ENCODE data around the gene ZSCAN5B.

Gene ZSCAN5B

DNA sequence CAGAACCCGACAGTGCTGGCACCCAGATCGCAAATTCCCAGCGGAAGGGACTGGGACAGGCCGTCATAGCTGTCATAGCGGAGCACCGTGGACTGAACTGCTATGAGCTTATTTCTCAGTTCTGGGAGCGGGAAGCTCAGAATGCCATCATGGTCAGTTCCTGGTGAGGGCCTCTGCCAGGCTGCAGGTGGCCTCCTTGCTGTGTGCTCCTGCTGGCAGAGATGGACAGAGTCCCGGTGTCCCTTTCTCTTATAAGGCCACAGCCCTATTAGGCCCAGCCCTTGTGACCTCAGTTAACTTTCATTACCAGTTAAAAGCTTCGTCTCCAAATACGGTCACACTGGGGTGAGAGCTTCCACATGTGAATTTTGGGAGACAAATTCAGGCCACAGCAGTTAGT is 51.9 kb downstream of the ZSCAN5B start:
- TF ChIP-seq L3MBTL2 (conservative IDR thresholded peaks at IDR 0.05) (no peak), BHLHE40 (IDR thresholded peaks at IDR 0.05; ENCODE audit: borderline replicate concordance) (no peak), FOXA1 (IDR thresholded peaks at IDR 0.05) (no peak), LEF1 (IDR thresholded peaks at IDR 0.05; ENCODE audit: borderline replicate concordance) (no peak), FOXM1 (IDR thresholded peaks at IDR 0.05; ENCODE audit: borderline replicate concordance) (no peak), HDGF (IDR thresholded peaks at IDR 0.05; ENCODE audit: borderline replicate concordance) (no peak), TARDBP (IDR thresholded peaks at IDR 0.05) (no peak), NFRKB (IDR thresholded peaks at IDR 0.05) (no peak), ELF4 (IDR thresholded peaks at IDR 0.05) (no peak), SP1 (IDR thresholded peaks at IDR 0.05) (no peak), FOXK2 (IDR thresholded peaks at IDR 0.05) (no peak), ARNT (IDR thresholded peaks at IDR 0.05) (no peak), CTBP1 (IDR thresholded peaks at IDR 0.05; ENCODE audit: borderline replicate concordance) (no peak), ZNF384 (IDR thresholded peaks at IDR 0.05) (no peak), SUZ12 (IDR thresholded peaks at IDR 0.05) (no peak)
- TF ChIP-seq, protein P1, sequence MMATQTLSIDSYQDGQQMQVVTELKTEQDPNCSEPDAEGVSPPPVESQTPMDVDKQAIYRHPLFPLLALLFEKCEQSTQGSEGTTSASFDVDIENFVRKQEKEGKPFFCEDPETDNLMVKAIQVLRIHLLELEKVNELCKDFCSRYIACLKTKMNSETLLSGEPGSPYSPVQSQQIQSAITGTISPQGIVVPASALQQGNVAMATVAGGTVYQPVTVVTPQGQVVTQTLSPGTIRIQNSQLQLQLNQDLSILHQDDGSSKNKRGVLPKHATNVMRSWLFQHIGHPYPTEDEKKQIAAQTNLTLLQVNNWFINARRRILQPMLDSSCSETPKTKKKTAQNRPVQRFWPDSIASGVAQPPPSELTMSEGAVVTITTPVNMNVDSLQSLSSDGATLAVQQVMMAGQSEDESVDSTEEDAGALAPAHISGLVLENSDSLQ (IDR thresholded peaks at IDR 0.05) = no peak
- POLR2A ChIA-PET = interaction anchor here (0.8 to 1.1 kb wide), 2 partner anchors 9 to 25 kb away, joined by 3 read pairs; partner anchors contain the start of gene ZNF787
- CTCF ChIA-PET = interaction anchor here (0.6 kb wide), 1 partner anchor 1229 kb away, joined by 4 read pairs; no protein-coding TSS in a partner anchor
- no peak for DNase-seq (ENCODE audit: extremely low spot score)

DNA sequence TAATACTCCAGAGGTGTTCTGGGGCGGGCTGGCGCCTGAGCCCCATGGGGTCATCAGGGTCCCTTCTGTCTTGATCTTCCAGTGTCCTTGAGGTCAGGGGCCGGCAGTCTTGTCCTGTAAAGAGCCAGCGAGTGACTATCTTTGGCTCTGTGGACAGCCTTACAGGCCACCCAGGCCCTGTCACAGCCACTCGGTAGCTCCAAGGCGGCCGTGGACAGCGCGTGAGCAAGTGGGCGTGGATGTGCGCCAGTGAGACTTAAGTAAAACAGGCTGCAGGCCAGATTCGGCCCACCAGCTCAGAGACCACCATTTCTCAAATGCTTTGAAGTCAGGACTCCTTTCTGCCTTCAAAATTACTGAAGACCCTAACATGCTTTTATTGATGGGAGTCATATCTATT is 52.8 kb downstream of the ZSCAN5B start:
- no peak for TF ChIP-seq NFRKB (IDR thresholded peaks at IDR 0.05)
- no peak for TF ChIP-seq TARDBP (IDR thresholded peaks at IDR 0.05)
- TF ChIP-seq, protein P1 (IDR thresholded peaks at IDR 0.05) = no peak
- no peak for TF ChIP-seq ARNT (IDR thresholded peaks at IDR 0.05)
- no peak for TF ChIP-seq L3MBTL2 (conservative IDR thresholded peaks at IDR 0.05)
- TF ChIP-seq FOXA1 (IDR thresholded peaks at IDR 0.05) = no peak
- no peak for TF ChIP-seq FOXK2 (IDR thresholded peaks at IDR 0.05)
- TF ChIP-seq BHLHE40 (IDR thresholded peaks at IDR 0.05; ENCODE audit: borderline replicate concordance) = no peak
- no peak for TF ChIP-seq HDGF (IDR thresholded peaks at IDR 0.05; ENCODE audit: borderline replicate concordance)
- no peak for TF ChIP-seq SP1 (IDR thresholded peaks at IDR 0.05)
- TF ChIP-seq FOXM1 (IDR thresholded peaks at IDR 0.05; ENCODE audit: borderline replicate concordance) = no peak
- no peak for TF ChIP-seq CTBP1 (IDR thresholded peaks at IDR 0.05; ENCODE audit: borderline replicate concordance)
- TF ChIP-seq ZNF384 (IDR thresholded peaks at IDR 0.05) = no peak
- TF ChIP-seq SUZ12 (IDR thresholded peaks at IDR 0.05) = no peak
- ChIA-PET POLR2A (interaction anchor here (0.8 kb wide), 1 partner anchor 24 kb away, joined by 3 read pairs; the partner anchor contains the start of gene ZNF787), CTCF (no interaction called here)
- no peak for DNase-seq (ENCODE audit: extremely low spot score)

DNA sequence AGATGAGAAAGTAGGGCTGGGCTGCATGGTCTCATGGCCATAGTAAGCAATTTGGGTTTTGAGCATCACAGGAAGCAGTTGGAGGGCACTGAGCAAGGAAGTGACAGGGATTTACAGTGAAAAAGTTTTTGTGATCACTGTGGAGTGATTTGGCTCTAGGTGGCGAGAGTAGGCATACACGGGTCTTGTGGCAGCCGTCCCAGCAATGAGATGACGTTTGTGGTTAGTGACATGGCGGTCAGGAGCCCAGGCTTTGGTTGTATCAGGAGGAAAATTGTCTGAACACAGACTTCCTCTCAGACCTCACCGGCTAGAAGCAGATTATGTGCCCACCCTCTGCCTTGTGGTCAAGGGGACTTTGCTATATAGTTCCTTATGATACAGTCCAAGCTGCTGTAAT is 53.2 kb downstream of the ZSCAN5B start:
- ChIA-PET CTCF (no interaction called here), POLR2A (no interaction called here)
- DNase-seq (ENCODE audit: extremely low spot score) = no peak
- no peak for TF ChIP-seq BHLHE40 (IDR thresholded peaks at IDR 0.05; ENCODE audit: borderline replicate concordance)
- TF ChIP-seq LEF1 (IDR thresholded peaks at IDR 0.05; ENCODE audit: borderline replicate concordance) = no peak
- TF ChIP-seq ZNF384 (IDR thresholded peaks at IDR 0.05) = no peak
- TF ChIP-seq NFRKB (IDR thresholded peaks at IDR 0.05) = no peak
- TF ChIP-seq L3MBTL2 (conservative IDR thresholded peaks at IDR 0.05) = no peak
- TF ChIP-seq ELF4 (IDR thresholded peaks at IDR 0.05) = no peak
- TF ChIP-seq CTBP1 (IDR thresholded peaks at IDR 0.05; ENCODE audit: borderline replicate concordance) = no peak
- no peak for TF ChIP-seq FOXM1 (IDR thresholded peaks at IDR 0.05; ENCODE audit: borderline replicate concordance)
- TF ChIP-seq SUZ12 (IDR thresholded peaks at IDR 0.05) = no peak
- no peak for TF ChIP-seq FOXK2 (IDR thresholded peaks at IDR 0.05)

DNA sequence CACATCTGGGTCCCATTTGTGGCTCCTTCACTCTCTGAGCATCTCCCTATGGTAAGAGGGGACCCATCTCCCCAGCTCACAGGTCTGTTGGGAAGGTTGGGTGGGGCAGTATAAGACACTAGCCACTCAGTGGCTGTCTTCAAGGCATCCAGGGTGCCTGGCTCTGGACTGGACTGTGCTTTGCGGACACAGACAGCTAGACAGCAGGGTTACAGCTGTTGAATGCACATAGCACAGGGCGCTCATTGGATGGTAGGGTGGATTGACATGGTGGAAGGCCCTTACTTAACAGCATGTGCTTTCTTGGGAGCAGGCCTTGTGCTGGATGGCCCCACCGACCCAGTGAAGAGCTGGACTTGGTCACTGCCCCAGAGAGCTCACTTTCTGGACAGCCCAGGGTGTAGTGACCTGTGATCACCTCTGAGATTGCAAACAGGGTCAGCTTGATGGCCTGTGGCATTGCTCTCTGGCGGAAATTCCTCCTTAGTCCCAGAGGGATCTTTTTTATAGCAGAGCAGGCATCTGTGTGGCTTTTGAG is 54.6 kb downstream of the ZSCAN5B start:
- POLR2A ChIA-PET = no interaction called here
- TF ChIP-seq NFRKB (IDR thresholded peaks at IDR 0.05) (no peak), CTBP1 (IDR thresholded peaks at IDR 0.05; ENCODE audit: borderline replicate concordance) (no peak), L3MBTL2 (conservative IDR thresholded peaks at IDR 0.05) (no peak), FOXA1 (IDR thresholded peaks at IDR 0.05) (no peak), FOXK2 (IDR thresholded peaks at IDR 0.05) (no peak), BHLHE40 (IDR thresholded peaks at IDR 0.05; ENCODE audit: borderline replicate concordance) (no peak), ARNT (IDR thresholded peaks at IDR 0.05) (no peak), TARDBP (IDR thresholded peaks at IDR 0.05) (no peak), SP1 (IDR thresholded peaks at IDR 0.05) (no peak), SUZ12 (IDR thresholded peaks at IDR 0.05) (no peak), ZNF384 (IDR thresholded peaks at IDR 0.05) (no peak), FOXM1 (IDR thresholded peaks at IDR 0.05; ENCODE audit: borderline replicate concordance) (no peak), HDGF (IDR thresholded peaks at IDR 0.05; ENCODE audit: borderline replicate concordance) (no peak), ELF4 (IDR thresholded peaks at IDR 0.05) (no peak), LEF1 (IDR thresholded peaks at IDR 0.05; ENCODE audit: borderline replicate concordance) (no peak)
- TF ChIP-seq, protein P1 (IDR thresholded peaks at IDR 0.05) = no peak
- CTCF ChIA-PET = no interaction called here
- DNase-seq (ENCODE audit: extremely low spot score) = no peak

DNA sequence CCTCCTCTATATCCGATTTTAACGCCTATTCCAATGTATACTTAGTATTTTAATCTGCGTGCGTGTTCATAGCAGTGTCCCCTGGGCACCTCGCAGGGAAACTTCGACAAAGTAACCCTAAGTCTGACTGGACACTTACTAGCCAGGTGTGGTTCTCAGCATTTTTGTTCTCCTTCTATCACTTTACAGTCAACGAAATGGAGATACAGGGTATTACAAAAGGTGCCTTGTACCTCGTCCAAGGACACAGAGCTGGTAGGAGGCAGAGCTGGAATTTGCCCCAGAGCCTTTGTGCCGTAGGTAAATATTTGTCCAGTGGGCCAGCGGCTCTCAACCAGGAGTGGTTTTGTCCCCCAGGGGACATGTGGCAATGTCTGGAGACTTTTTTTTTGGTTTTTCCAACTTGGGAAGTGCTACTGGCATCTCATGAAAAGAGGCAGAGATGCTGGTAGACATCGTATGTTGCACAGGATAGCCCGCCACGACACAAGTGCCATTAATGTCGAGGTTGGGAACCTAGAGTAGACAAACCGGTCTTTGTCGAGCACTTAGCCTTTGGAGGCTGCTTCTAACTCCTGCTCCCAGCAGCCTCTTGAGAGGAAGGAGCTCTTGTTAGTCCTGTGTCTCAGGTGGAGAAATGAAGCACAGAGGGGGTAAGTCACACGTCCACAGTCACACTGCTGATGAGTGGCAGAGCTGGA is 55.3 kb downstream of the ZSCAN5B start:
- CTCF ChIA-PET = no interaction called here
- POLR2A ChIA-PET = no interaction called here
- no peak for TF ChIP-seq L3MBTL2 (conservative IDR thresholded peaks at IDR 0.05)
- TF ChIP-seq SUZ12 (IDR thresholded peaks at IDR 0.05) = no peak
- no peak for TF ChIP-seq ARNT (IDR thresholded peaks at IDR 0.05)
- TF ChIP-seq ELF4 (IDR thresholded peaks at IDR 0.05) = no peak
- TF ChIP-seq HDGF (IDR thresholded peaks at IDR 0.05; ENCODE audit: borderline replicate concordance) = no peak
- TF ChIP-seq LEF1 (IDR thresholded peaks at IDR 0.05; ENCODE audit: borderline replicate concordance) = no peak
- TF ChIP-seq FOXA1 (IDR thresholded peaks at IDR 0.05) = no peak
- TF ChIP-seq BHLHE40 (IDR thresholded peaks at IDR 0.05; ENCODE audit: borderline replicate concordance) = no peak
- DNase-seq (ENCODE audit: extremely low spot score) = no peak
